ENCODE results near the gene WWOX.

WWOX gene

DNA sequence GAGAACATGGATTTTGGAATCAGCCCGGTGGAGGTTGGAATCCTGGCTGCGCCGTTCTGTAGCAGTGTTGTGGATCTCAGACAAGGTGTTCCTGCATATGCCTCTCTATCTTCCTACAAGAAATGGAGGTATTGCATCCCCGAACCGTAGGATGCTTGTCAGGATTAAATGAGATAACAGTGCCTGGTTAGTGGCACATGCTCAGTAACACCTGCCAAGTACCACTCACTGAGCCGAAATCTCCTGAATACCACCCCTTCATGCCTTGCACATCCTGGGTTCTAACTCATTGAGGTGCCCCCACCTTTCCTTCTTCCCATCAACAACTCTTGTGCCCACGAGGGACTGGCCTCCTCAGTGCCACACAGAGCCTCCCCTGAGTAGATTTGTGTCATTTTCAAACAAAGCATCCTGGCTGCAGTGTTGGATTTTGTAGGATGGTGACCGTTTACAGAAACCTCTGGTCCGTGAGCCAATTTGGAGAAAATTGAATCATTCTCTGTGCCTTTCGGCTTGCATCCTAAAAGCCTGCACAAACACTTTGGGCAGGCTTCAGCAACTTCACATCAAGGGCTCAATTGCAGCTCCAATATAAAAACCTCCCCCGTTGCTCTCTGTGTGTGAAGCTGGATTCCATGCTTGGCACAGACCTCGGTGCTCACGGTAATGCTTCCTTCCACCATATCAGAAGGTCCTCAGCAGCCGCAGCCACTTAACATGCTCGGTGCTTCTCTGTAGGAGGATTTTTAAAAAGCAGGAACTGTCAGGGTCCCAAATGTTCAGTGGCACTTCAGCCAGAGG lies 84.2 kb downstream of the WWOX start:
- Histone ChIP-seq H3K9me3 (ENCODE audit: low read depth, low read length) (no peaks in the 10 kb centered on the region), H3K27ac (no peak overlapping the region), H3K36me3 (ENCODE audit: insufficient read depth, low read length) (no peaks in the 10 kb centered on the region), H3K9ac (ENCODE audit: insufficient read length) (no peak overlapping the region), H3K4me3 (peak overlapping the region; percentile 54)
- DNase-seq (ENCODE audit: low read depth, low spot score), result no peak
- TF ChIP-seq EZH2 (IDR thresholded peaks at IDR 0.05) (no peak), POLR2AphosphoS5 (IDR thresholded peaks at IDR 0.05; ENCODE audit: borderline replicate concordance, low read depth, low read length) (no peak), FOXP2 (optimal IDR thresholded peaks at IDR 0.05; ENCODE audit: control extremely low read depth, extremely low read length, insufficient read depth) (no peak)

DNA sequence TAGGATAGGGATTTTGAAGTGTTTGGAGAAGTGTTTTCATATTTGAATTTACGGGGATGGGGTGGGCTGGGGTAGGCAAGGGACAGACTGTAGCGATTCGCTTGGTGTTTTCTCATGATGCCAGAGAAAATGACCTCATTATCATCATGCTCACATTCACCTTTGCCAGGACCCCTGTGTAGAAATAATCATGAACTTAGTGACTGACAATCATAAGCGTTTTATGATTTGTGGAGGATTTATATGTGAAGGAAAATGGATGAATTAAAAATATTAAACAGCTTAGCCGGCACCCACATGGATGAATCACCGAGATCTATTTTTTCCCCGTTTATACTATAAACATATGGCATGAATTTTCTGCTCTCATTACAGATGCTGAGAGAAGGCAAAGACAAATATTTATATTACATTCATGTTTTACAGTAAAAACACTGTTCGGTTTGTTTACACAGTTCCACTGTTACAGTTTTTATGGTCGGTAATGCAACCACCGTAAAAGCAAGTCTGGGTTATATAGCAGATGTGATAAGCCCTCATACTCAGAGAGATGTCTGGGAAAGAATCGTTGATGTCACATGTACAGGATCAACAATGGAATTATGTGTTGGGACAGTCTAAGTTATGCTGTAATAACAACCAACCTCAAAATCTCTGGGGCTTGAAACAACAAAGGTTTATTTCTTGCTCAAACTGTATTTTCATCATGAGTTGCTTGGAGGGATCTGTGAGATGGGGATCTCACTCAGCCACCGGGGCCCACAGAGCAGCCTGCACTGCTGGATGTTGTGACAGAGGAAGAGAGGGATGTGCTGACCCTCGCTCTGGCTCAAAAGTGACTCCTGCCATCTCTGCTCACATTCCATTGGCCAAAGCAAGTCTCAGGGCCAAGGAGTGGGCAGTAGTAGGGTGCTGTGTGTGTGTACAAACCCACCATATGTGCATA lies 85.1 kb downstream of the WWOX start:
- peak overlapping the region; percentile 54 for H3K4me3 ChIP-seq
- no peak overlapping the region for H3K27ac ChIP-seq
- H3K9me3 ChIP-seq (ENCODE audit: low read depth, low read length), result no peaks in the 10 kb centered on the region
- no peak for DNase-seq (ENCODE audit: low read depth, low spot score)
- no peak for TF ChIP-seq EZH2 (IDR thresholded peaks at IDR 0.05)
- TF ChIP-seq FOXP2 (optimal IDR thresholded peaks at IDR 0.05; ENCODE audit: control extremely low read depth, extremely low read length, insufficient read depth), result no peak
- no peak for TF ChIP-seq POLR2AphosphoS5 (IDR thresholded peaks at IDR 0.05; ENCODE audit: borderline replicate concordance, low read depth, low read length)
- no peaks in the 10 kb centered on the region for H3K36me3 ChIP-seq (ENCODE audit: insufficient read depth, low read length)
- no peak overlapping the region for H3K9ac ChIP-seq (ENCODE audit: insufficient read length)

DNA sequence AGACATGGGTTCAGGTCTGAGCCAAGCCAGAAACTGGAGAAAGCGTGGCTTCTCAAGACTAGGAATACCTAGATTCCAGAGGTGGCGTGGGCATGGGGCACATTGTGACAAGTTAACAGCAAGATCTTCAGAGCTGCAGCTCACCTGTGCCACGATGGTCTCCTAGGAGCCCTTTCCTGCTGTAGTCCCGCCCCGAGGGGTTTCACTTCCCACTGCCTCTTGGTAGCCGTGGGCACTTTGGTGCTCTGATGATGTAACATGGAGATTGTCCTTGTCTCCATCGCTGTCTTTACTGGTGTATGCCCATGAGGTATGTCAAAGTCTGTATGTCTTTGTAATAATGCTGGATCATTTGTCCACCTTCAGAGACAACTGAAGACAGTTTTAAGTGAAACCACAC lies 89.7 kb downstream of the WWOX start:
- no peak for DNase-seq (ENCODE audit: low read depth, low spot score)
- H3K9ac ChIP-seq (ENCODE audit: insufficient read length), result no peak overlapping the region
- H3K36me3 ChIP-seq (ENCODE audit: insufficient read depth, low read length), result no peaks in the 10 kb centered on the region
- no peak overlapping the region for H3K27ac ChIP-seq
- TF ChIP-seq FOXP2 (optimal IDR thresholded peaks at IDR 0.05; ENCODE audit: control extremely low read depth, extremely low read length, insufficient read depth), result no peak
- no peaks in the 10 kb centered on the region for H3K9me3 ChIP-seq (ENCODE audit: low read depth, low read length)
- no peak overlapping the region for H3K4me3 ChIP-seq

DNA sequence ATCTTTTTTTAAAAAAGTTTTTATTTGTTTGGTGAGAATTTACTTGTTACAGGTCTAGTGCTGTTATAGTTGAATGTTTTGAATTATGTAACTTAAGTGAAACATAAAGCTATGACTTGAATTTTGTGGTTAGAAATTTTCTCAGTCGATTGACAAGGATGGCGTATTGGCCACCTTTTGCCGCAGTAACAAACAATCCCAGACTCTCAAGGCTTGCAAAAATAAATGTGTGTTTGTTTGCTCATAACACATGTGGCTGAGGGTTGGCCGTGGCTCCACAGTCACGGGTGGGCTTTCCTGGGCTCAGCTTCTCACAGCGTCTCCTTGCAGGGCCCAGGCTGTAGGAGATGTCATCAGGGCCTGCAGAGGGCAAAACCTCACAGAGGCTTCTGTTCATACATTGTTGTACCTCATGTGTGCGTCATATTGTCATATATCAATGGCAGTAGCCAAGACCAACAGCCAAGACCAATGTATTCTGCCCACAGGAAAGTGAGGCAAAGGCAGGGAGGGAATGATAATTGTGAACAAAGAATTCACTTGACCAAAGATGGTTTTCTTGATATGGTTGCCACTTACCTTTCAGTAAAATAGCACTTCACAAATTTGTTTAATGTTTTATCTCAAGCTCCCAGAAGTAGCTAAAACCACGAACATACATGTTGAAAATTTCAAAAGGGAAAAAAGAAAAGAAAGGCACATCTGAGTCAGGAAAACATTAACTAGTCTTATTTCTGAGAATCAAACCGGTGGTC lies 93.5 kb downstream of the WWOX start:
- no peak for DNase-seq (ENCODE audit: low read depth, low spot score)
- no peak overlapping the region for H3K9ac ChIP-seq (ENCODE audit: insufficient read length)
- H3K9me3 ChIP-seq (ENCODE audit: low read depth, low read length), result no peaks in the 10 kb centered on the region
- TF ChIP-seq EZH2 (IDR thresholded peaks at IDR 0.05) (no peak), FOXP2 (optimal IDR thresholded peaks at IDR 0.05; ENCODE audit: control extremely low read depth, extremely low read length, insufficient read depth) (no peak), POLR2AphosphoS5 (IDR thresholded peaks at IDR 0.05; ENCODE audit: borderline replicate concordance, low read depth, low read length) (no peak)
- no peak overlapping the region for H3K27ac ChIP-seq
- no peaks in the 10 kb centered on the region for H3K36me3 ChIP-seq (ENCODE audit: insufficient read depth, low read length)
- H3K4me3 ChIP-seq, result no peak overlapping the region

DNA sequence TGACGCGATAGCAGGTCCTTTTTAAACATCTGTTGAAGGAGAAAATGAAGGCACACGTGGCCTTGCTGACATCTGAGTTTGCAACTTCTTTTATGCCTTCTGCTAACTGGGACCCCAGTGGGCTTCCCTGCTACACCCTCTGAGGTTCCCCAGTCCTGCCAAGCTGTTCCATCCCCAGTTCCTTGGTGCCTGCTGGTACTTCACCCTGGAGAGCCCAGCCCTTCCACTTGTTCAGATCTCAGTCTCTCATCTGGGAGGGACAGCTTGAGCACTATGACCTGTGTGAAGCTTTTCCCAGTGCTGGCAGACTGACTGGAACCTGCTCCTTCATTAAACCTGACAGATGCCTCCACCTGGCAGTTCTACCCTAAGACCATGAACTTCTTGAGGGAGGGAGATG lies 95.5 kb downstream of the WWOX start:
- no peak for DNase-seq (ENCODE audit: low read depth, low spot score)
- no peak for TF ChIP-seq EZH2 (IDR thresholded peaks at IDR 0.05)
- Histone ChIP-seq H3K9ac (ENCODE audit: insufficient read length) (no peak overlapping the region), H3K36me3 (ENCODE audit: insufficient read depth, low read length) (no peaks in the 10 kb centered on the region), H3K4me3 (no peak overlapping the region), H3K9me3 (ENCODE audit: low read depth, low read length) (no peaks in the 10 kb centered on the region), H3K27ac (no peak overlapping the region)

DNA sequence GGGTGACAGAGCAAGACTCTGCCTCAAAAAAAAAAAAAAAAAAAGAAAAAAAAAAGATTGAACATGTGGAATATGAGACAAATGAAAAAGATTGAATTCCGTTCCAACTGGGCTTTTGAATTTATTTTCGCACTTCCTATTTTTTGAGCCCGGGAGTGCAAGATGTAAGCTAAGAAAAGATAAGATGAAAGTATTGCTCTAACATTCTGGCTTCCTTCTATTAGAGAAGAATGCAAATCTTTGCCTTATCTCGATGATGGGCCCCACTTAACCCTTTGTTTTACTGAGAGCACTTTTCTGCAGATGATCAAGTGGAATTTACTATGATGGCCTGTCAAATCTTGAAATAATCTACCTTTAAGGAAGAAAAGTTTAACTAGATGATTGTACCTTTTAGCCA lies 96.3 kb downstream of the WWOX start:
- H3K9me3 ChIP-seq (ENCODE audit: low read depth, low read length), result no peaks in the 10 kb centered on the region
- no peak overlapping the region for H3K4me3 ChIP-seq
- H3K9ac ChIP-seq (ENCODE audit: insufficient read length), result no peak overlapping the region
- H3K27ac ChIP-seq, result no peak overlapping the region
- H3K36me3 ChIP-seq (ENCODE audit: insufficient read depth, low read length), result no peaks in the 10 kb centered on the region
- TF ChIP-seq POLR2AphosphoS5 (IDR thresholded peaks at IDR 0.05; ENCODE audit: borderline replicate concordance, low read depth, low read length) (no peak), EZH2 (IDR thresholded peaks at IDR 0.05) (no peak), FOXP2 (optimal IDR thresholded peaks at IDR 0.05; ENCODE audit: control extremely low read depth, extremely low read length, insufficient read depth) (no peak)
- no peak for DNase-seq (ENCODE audit: low read depth, low spot score)

DNA sequence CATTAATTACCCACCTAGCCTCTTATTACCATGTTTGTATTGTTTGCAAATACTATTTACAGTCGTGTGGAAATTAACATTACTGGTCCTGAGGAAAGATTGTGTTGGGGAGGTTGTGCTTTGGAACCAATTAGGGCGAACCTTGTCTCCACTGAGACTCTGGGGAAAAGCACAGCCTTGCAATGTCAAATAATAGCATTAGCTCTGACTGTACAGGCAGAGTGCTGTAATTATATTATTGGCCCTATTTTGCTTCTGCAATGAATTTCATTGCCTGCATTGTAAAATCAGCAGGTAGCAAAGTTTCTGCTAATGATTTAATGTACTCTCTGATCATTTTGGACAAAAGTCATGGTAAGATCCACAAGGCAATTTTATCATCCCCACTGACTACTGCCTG lies 97.0 kb downstream of the WWOX start:
- no peaks in the 10 kb centered on the region for H3K36me3 ChIP-seq (ENCODE audit: insufficient read depth, low read length)
- no peak overlapping the region for H3K27ac ChIP-seq
- DNase-seq (ENCODE audit: low read depth, low spot score), result no peak
- TF ChIP-seq POLR2AphosphoS5 (IDR thresholded peaks at IDR 0.05; ENCODE audit: borderline replicate concordance, low read depth, low read length), result no peak
- no peak for TF ChIP-seq EZH2 (IDR thresholded peaks at IDR 0.05)
- no peak for TF ChIP-seq FOXP2 (optimal IDR thresholded peaks at IDR 0.05; ENCODE audit: control extremely low read depth, extremely low read length, insufficient read depth)
- H3K9me3 ChIP-seq (ENCODE audit: low read depth, low read length), result no peaks in the 10 kb centered on the region
- no peak overlapping the region for H3K4me3 ChIP-seq
- H3K9ac ChIP-seq (ENCODE audit: insufficient read length), result no peak overlapping the region

DNA sequence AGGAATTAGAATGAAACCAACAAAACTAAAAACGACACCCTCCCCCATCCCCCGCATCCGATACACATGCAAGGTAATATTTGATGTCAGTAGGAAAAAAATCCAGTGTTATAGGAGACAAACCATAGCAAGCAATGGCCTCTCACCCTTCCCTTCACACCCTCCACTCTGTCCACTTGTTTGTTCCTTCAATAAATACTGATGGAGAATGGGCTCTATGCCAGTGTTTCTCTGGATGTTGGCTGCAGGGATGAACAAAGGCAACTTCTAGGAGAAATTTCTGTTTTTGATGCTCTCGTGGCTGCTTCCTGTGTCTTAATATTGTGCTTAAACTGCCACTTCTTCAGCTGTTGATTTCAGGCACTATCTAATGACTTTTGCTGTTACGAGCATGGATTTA lies 98.8 kb downstream of the WWOX start:
- TF ChIP-seq FOXP2 (optimal IDR thresholded peaks at IDR 0.05; ENCODE audit: control extremely low read depth, extremely low read length, insufficient read depth) (no peak), EZH2 (IDR thresholded peaks at IDR 0.05) (no peak), POLR2AphosphoS5 (IDR thresholded peaks at IDR 0.05; ENCODE audit: borderline replicate concordance, low read depth, low read length) (no peak)
- no peak overlapping the region for H3K27ac ChIP-seq
- no peaks in the 10 kb centered on the region for H3K36me3 ChIP-seq (ENCODE audit: insufficient read depth, low read length)
- no peaks in the 10 kb centered on the region for H3K9me3 ChIP-seq (ENCODE audit: low read depth, low read length)
- H3K9ac ChIP-seq (ENCODE audit: insufficient read length), result no peak overlapping the region
- H3K4me3 ChIP-seq, result no peak overlapping the region
- DNase-seq (ENCODE audit: low read depth, low spot score), result no peak

All from SK-N-MC (cell line).